ENCODE measurements around the gene MTHFR. TPM values are rescaled to one million over a fixed set of nuclear protein-coding genes. Genes with fewer than 3 reads are reported as not detected.

Gene MTHFR
- total and polyA plus RNA-seq, 2 of the 8 experiments (the other 6 are each of a cell fraction or from before 2014, with no cell fraction given) = 8.7 to 18.5 TPM

DNA sequence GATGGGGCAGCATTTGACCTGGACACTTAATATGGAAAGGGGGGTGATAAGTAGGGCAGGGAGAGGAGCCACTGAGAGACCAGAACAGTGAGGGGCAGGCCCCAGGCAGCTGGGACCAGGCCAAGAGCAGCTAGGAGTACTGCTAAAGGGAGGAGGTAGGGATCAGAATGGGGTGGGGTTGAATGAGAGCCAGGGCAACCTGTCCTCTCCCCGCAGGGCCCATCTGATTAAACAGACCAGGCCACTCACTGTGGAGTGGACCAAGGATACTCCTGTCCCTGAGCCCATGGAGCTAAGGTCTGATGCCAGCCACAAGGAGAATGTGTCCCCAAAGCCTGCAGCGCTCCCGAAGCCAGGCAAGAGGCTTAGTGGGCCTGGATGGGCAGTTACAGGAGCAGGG is 41.6 kb downstream of the MTHFR start:
- Histone ChIP-seq H3K18ac (ENCODE audit: extremely low read depth, low read length) (no peak overlapping the region), H4K8ac (ENCODE audit: extremely low read depth, insufficient read depth, low read length) (no peak overlapping the region), H3K4me1 (replicated peaks in 1 of 4; ENCODE audit: control insufficient read depth in 3 of 4, insufficient read depth in 4 of 4, low read length in 3 of 4) (peaks cover 0 to 16% (median 10%) of the 10 kb centered on the region in 4 experiments; a peak in 6 of 7 replicates), H2BK12ac (ENCODE audit: low read depth, low read length) (no peak overlapping the region), H3K4me3 (ENCODE audit: extremely low read depth in 1 of 4, insufficient read depth in 2 of 4, low read depth in 3 of 4, low read length in 4 of 4) (no peak overlapping the region), H2BK5ac (ENCODE audit: low read depth, low read length) (no peak overlapping the region), H4K20me1 (replicated peaks in 1 of 2; ENCODE audit: control insufficient read depth in 1 of 2, insufficient read depth in 2 of 2, low read length in 2 of 2) (no peaks in the 10 kb centered on the region), H4K5ac (ENCODE audit: insufficient read length, low read depth, low read length) (no peak overlapping the region), H2AFZ (ENCODE audit: low read length) (no peak overlapping the region), H3K4ac (replicated peaks; ENCODE audit: insufficient read length, low read depth, low read length) (no peak overlapping the region), H3K9ac (replicated peaks in 1 of 4; ENCODE audit: extremely low read depth in 1 of 4, low read depth in 3 of 4, low read length in 3 of 4) (no peak overlapping the region), H3K79me1 (ENCODE audit: low read depth, low read length) (no peaks in the 10 kb centered on the region), H3K9me3 (ENCODE audit: insufficient read depth in 2 of 2, low read depth in 1 of 2, low read length in 1 of 2) (peaks cover 0 to 5% of the 10 kb centered on the region in 2 experiments; a peak in 1 of 4 replicates), H3K36me3 (ENCODE audit: control insufficient read depth in 2 of 4, insufficient read depth in 4 of 4, low read length in 3 of 4) (no peaks in the 10 kb centered on the region), H3K4me2 (ENCODE audit: insufficient read depth in 1 of 2, low read depth in 2 of 2, low read length in 2 of 2) (no peak overlapping the region), H3K14ac (ENCODE audit: insufficient read length) (no peak overlapping the region), H3K27ac (ENCODE audit: low read depth, low read length) (no peak overlapping the region), H3K79me2 (ENCODE audit: control insufficient read depth in 1 of 2, insufficient read depth in 2 of 2, low read length in 2 of 2) (no peaks in the 10 kb centered on the region), H3K27me3 (replicated peaks in 1 of 4; ENCODE audit: control insufficient read depth in 3 of 4, extremely low read depth in 1 of 4, insufficient read depth in 3 of 4, low read length in 3 of 4) (peaks cover 7 to 40% (median 30%) of the 10 kb centered on the region in 4 experiments), H3K23ac (ENCODE audit: insufficient read length) (no peak overlapping the region), H2BK15ac (ENCODE audit: low read length) (no peak overlapping the region; the same call in 1 of the 2 replicates), H2BK120ac (replicated peaks; ENCODE audit: low read depth, low read length) (no peak overlapping the region), H4K91ac (replicated peaks; ENCODE audit: insufficient read length, low read length) (no peak overlapping the region), H2BK20ac (ENCODE audit: low read length) (no peak overlapping the region), H2AK5ac (ENCODE audit: low read depth, low read length) (no peak overlapping the region), H3K56ac (replicated peaks; ENCODE audit: insufficient read length, low read depth, low read length) (no peak overlapping the region), H3K23me2 (ENCODE audit: low read depth, low read length) (peaks cover 3% of the 10 kb centered on the region; the same call in 1 of the 2 replicates)
- FAIRE-seq = no peak
- DNase-seq (ENCODE audit: low read depth in 1 of 2, low spot score in 2 of 2) = no peak
- WGBS, 2 experiments (ENCODE audit: extremely low coverage in 1 of 2, insufficient coverage in 1 of 2, insufficient read length in 1 of 2, insufficient replicate concordance in 2 of 2, low coverage in 1 of 2, low lambda C conversion rate in 2 of 2, missing lambda C conversion rate in 1 of 2) = 98% methylated on average over 3 of the region's 3 CpGs; no CpG with 5 or more reads in 1 of the 2 experiments
- POLR2A ChIA-PET (ENCODE audit: partially characterized antibody) = interaction anchor here (0.7 to 4.3 kb wide), 2 partner anchors 11 to 67 kb away, joined by 3 to 21 read pairs; no protein-coding TSS in a partner anchor
- CTCF ChIA-PET (ENCODE audit: partially characterized antibody) = interaction anchor here (1.3 to 3.4 kb wide), 2 partner anchors 22 to 71 kb away, joined by 3 to 21 read pairs; no protein-coding TSS in a partner anchor
- TF ChIP-seq SUZ12 (IDR thresholded peaks at IDR 0.05; ENCODE audit: low read length) (no peak), ASH2L (IDR thresholded peaks at IDR 0.05; ENCODE audit: low read length) (no peak), POLR2A (IDR thresholded peaks at IDR 0.05; ENCODE audit: control extremely low read depth in 1 of 2, low read depth in 2 of 2, low read length in 2 of 2) (no peak), BRCA1 (IDR thresholded peaks at IDR 0.05; ENCODE audit: low read depth, low read length) (no peak), RXRA (IDR thresholded peaks at IDR 0.05; ENCODE audit: insufficient read depth, low read depth, low read length) (no peak), RFX5 (IDR thresholded peaks at IDR 0.05; ENCODE audit: borderline replicate concordance, low read depth, low read length) (no peak), EP300 (IDR thresholded peaks at IDR 0.05; ENCODE audit: borderline replicate concordance in 1 of 2, low read depth in 2 of 2, low read length in 2 of 2) (no peak), GTF2F1 (IDR thresholded peaks at IDR 0.05; ENCODE audit: borderline replicate concordance, low read depth, low read length) (no peak), SRF (IDR thresholded peaks at IDR 0.05; ENCODE audit: low read depth, low read length) (no peak), TAF1 (IDR thresholded peaks at IDR 0.05; ENCODE audit: low read depth, low read length) (no peak), TCF12 (IDR thresholded peaks at IDR 0.05; ENCODE audit: low read depth, low read length) (no peak), RAD21 (IDR thresholded peaks at IDR 0.05 in 1 of 2, conservative IDR thresholded peaks at IDR 0.05 in 1 of 2; ENCODE audit: low read depth in 2 of 2, low read length in 2 of 2) (no peak)
- TF ChIP-seq, protein P1, sequence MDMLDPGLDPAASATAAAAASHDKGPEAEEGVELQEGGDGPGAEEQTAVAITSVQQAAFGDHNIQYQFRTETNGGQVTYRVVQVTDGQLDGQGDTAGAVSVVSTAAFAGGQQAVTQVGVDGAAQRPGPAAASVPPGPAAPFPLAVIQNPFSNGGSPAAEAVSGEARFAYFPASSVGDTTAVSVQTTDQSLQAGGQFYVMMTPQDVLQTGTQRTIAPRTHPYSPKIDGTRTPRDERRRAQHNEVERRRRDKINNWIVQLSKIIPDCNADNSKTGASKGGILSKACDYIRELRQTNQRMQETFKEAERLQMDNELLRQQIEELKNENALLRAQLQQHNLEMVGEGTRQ (IDR thresholded peaks at IDR 0.05; ENCODE audit: low read length) = no peak

Data from H1 (cell line).